NAMALWA (cell line): ENCODE data around the gene HMGXB4.
A peak's percentile ranks its signal among the peaks of the same experiment; 100 is the strongest.
"Not testable (repeated sequence)": the region's sequence is repeated elsewhere in the genome, so short reads cannot be mapped to it uniquely, and the experiment has no call there.

Experiments used
- DNase-seq: peaks from one replicate; pipeline ENCODE4 v3.0.0-alpha.2; 2015; ENCODE audit warnings: low spot score

HMGXB4 gene

GRCh38 chr22:35257321-35258190, at the start of gene HMGXB4:
TSS of gene HMGXB4 (plus strand) at chr22:35257493. CDS start at chr22:35262391, 4,898 bp downstream.
- peak; percentile 91 for DNase-seq

- DNase-seq, result no peak
Measured at GRCh38 chr22:35208003-35208402, 49.3 kb upstream of the HMGXB4 start.

GRCh38 chr22:35209203-35209602, 48.1 kb upstream of the HMGXB4 start:
- no peak for DNase-seq

GRCh38 chr22:35212009-35212408, 45.3 kb upstream of the HMGXB4 start:
- DNase-seq, result no peak

- DNase-seq, result no peak
Measured at GRCh38 chr22:35212996-35213395, 44.3 kb upstream of the HMGXB4 start.

GRCh38 chr22:35214968-35215367, 42.3 kb upstream of the HMGXB4 start:
- DNase-seq, result no peak

GRCh38 chr22:35215993-35216392, 41.3 kb upstream of the HMGXB4 start:
- DNase-seq, result no peak

GRCh38 chr22:35217527-35217926, 39.8 kb upstream of the HMGXB4 start:
- DNase-seq, result no peak

GRCh38 chr22:35218079-35218478, 39.2 kb upstream of the HMGXB4 start:
- no peak for DNase-seq

- DNase-seq, result no peak
Measured at GRCh38 chr22:35219012-35219411, 38.3 kb upstream of the HMGXB4 start.

- DNase-seq, result no peak
Measured at GRCh38 chr22:35220221-35220620, 37.1 kb upstream of the HMGXB4 start.

- DNase-seq, result no peak
Measured at GRCh38 chr22:35225010-35225409, 32.3 kb upstream of the HMGXB4 start.

- DNase-seq, result no peak
Measured at GRCh38 chr22:35226958-35227647, 30.2 kb upstream of the HMGXB4 start.

GRCh38 chr22:35229865-35230264, 27.4 kb upstream of the HMGXB4 start:
- peak; percentile 22 for DNase-seq

- DNase-seq, result no peak
Measured at GRCh38 chr22:35230417-35230816, 26.9 kb upstream of the HMGXB4 start.

- DNase-seq, result peak; percentile 74
Measured at GRCh38 chr22:35230839-35231584, 26.3 kb upstream of the HMGXB4 start.

GRCh38 chr22:35231585-35232084, 25.7 kb upstream of the HMGXB4 start:
- peak; percentile 89 for DNase-seq

- not testable (repeated sequence) for DNase-seq
Measured at GRCh38 chr22:35238749-35239148, 18.5 kb upstream of the HMGXB4 start.

GRCh38 chr22:35244507-35244906, 12.8 kb upstream of the HMGXB4 start:
- not testable (repeated sequence) for DNase-seq

- DNase-seq, result no peak
Measured at GRCh38 chr22:35250156-35250555, 7.1 kb upstream of the HMGXB4 start.

GRCh38 chr22:35253946-35254345, 3.3 kb upstream of the HMGXB4 start:
- DNase-seq, result no peak

GRCh38 chr22:35257002-35257320, 332 bp upstream of the HMGXB4 start:
- no peak for DNase-seq
